ENCODE measurements around the gene RNASE7. TPM values are rescaled to one million over a fixed set of nuclear protein-coding genes. Genes with fewer than 3 reads are reported as not detected.

Gene RNASE7
- total RNA-seq, 1 donor from 2014 or later = not detected

DNA sequence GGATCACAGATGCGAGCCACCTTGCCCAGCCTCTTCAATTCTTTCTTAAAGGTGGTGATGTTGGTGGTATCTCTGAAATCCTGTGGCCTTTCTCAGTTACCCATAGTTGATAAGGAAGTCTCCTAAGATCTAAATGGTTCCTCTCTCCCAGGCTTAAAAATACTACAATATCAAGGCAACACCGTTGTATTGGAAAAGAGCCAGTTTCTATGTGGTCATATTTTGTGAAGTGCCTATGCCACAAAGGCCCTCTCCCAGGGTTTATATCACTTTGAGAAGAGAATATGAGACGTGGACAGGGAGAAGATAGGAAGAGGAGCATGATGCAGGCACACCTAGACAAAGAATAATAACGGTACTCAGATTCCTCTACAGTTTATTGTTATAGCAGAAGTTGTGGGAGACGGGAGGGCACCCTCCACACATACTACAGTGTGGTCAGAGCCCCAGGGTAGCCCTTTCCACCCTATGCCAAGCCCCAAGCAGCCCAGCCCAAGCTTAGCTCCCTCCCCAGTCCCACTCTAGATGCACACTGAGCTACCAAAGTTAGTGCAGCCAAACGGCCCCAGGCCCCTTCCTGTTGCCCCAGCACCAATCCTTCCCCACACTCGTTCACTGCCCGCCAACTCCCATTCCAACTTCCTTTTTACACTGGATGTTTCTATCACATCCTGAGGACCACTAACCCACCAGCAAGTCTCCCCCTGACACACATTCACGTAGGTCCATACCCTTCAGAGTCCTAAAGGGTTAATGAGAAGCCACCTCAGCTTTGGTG, 25.6 kb upstream of the RNASE7 start:
- DNase-seq (ENCODE audit: low spot score) = no peak
- intact Hi-C loops (cut with micrococcal nuclease) = no loop called here
- Mint-ChIP-seq H3K4me1 (ENCODE audit: low read depth) (no peaks in the 10 kb centered on the region), H3K27me3 (ENCODE audit: insufficient read depth) (peaks cover 21% of the 10 kb centered on the region), H3K4me3 (no peak overlapping the region), H3K36me3 (ENCODE audit: low read depth) (no peaks in the 10 kb centered on the region), H3K9me3 (no peaks in the 10 kb centered on the region), H3K27ac (no peak overlapping the region)

DNA sequence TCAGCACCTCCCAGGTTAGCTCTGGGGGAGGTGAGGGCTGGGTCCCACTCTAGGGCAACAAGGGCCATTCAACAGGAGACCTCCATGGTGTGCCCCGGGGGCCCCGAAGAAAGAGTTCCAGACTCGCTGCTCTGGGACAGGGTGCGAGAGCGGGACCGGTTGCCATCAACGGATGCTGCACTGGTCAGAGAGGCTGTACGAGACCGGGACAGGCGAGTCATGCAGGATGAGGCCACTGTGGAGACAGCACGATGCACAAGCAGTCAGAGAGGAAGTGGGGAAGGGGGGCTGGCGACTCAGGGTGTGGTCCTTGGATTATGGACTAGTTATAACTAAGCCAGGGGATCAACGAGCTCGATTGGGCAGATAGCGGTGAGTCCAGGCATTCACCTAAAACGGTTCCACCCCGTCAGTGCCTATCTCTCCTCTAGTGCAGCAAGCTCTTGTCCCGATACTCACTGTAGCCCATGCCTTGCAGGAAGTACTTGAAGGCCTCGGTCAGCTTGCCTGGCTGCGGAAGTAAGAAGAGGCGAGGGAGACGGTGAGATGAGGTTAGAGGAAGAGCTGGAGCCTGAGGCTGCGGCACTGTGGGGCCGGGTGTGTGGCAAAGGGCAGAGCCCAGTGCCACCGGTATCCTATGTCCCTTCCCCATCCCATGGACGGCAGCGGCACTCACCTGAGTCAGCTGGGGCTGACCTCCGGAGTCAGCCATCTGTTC, 24.5 kb upstream of the RNASE7 start:
- Mint-ChIP-seq H3K4me3 (no peak overlapping the region), H3K27ac (no peak overlapping the region), H3K4me1 (ENCODE audit: low read depth) (no peaks in the 10 kb centered on the region), H3K27me3 (ENCODE audit: insufficient read depth) (peaks cover 20% of the 10 kb centered on the region), H3K36me3 (ENCODE audit: low read depth) (no peaks in the 10 kb centered on the region), H3K9me3 (no peaks in the 10 kb centered on the region)
- no peak for DNase-seq (ENCODE audit: low spot score)
- intact Hi-C loops (cut with micrococcal nuclease) = no loop called here

DNA sequence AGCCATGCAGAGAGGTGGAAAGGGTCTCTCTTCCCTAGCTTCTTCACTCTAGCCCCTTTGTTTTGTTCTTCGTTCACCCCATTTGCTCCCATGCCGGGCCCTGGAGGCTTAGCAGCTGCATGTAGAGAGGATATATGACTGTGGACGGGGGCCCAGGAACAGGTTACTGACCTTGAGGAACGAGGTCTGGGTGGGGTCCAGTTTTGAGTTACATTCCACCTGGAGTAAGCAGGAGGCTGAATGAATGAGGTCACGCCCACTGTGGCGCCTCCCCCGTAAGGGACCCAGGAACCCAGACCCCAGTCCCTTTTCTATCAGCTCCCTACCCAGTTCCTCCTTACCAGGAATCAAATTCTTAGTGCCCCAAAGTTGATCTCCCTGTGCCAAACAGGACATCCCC, 23.9 kb upstream of the RNASE7 start:
- H3K36me3 Mint-ChIP-seq (ENCODE audit: low read depth) = no peaks in the 10 kb centered on the region
- no peaks in the 10 kb centered on the region for H3K9me3 Mint-ChIP-seq
- peaks cover 22% of the 10 kb centered on the region for H3K27me3 Mint-ChIP-seq (ENCODE audit: insufficient read depth)
- no peak overlapping the region for H3K4me3 Mint-ChIP-seq
- no peak overlapping the region for H3K27ac Mint-ChIP-seq
- H3K4me1 Mint-ChIP-seq (ENCODE audit: low read depth) = no peaks in the 10 kb centered on the region
- no peak for DNase-seq (ENCODE audit: low spot score)
- intact Hi-C loops (cut with micrococcal nuclease) = no loop called here

DNA sequence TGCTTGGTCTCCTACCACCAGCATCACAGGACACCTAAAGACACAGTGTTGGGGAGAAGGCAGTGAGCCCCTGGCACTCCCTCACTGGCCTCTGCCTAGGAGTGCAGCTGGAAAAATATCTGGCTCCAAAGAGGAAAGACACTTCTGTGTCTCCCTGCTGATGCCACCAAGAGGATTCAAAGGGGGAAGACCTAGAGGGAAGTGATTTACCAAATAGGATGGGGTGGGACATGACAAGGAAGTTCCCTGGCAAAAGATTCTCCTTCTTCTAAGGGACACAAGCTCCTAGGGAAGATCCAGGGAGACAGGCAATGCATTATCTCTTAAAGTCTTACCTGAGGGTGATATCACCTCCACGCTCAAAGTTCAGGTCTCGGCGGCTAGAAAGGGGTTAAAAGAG, 23.4 kb upstream of the RNASE7 start:
- H3K4me3 Mint-ChIP-seq = no peak overlapping the region
- no peak overlapping the region for H3K27ac Mint-ChIP-seq
- no peaks in the 10 kb centered on the region for H3K4me1 Mint-ChIP-seq (ENCODE audit: low read depth)
- DNase-seq (ENCODE audit: low spot score) = no peak
- no peaks in the 10 kb centered on the region for H3K9me3 Mint-ChIP-seq
- H3K27me3 Mint-ChIP-seq (ENCODE audit: insufficient read depth) = peaks cover 24% of the 10 kb centered on the region
- no peaks in the 10 kb centered on the region for H3K36me3 Mint-ChIP-seq (ENCODE audit: low read depth)
- intact Hi-C loops (cut with micrococcal nuclease) = no loop called here

DNA sequence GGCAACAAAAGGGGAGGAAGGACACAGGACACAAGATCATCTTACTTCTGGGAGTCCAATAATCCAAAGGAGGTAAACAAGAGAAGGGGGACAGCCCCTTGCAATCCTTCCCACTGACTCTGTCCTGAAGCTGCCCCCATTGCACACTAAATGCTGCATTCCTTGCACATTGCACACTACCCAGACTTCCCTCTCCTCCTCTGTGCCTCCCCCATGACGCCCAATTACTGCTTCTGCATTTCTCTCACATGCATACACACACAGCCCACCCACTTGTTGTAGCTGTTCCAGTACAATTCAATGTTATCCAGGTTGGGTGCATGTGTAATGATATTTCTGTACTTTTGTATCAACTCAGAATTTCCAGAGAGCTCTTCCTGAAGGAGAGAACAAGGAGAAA, 22.8 kb upstream of the RNASE7 start:
- Mint-ChIP-seq H3K27ac (no peak overlapping the region), H3K36me3 (ENCODE audit: low read depth) (no peaks in the 10 kb centered on the region)

DNA sequence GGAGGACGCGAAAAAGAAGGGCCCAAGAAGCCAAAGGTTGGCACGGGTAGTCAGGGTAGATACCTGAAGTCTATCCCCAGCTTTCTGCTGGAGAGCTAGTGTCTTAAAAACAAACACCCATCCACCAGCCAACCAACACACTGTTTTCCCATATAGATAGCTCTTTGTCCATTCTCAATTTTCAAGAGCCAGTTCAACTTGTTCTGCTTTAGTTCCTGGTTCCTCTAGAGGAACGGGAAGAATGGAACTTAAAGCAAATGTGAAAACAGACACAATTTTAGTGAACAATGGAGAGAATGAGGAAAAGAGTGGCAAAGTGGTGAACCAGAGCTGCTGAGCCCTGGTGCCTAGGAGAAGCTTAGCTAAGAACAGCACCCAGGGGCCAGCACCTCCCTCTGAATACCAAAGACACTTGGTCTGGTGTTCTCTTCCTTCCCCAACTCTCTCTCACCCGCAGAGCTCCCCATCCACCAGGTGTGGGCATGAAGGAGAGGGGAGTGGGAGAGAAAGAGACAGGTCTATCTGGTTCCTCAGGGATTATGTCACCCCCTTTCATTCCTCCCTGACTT, 21.1 kb upstream of the RNASE7 start:
- intact Hi-C loops (cut with micrococcal nuclease) = no loop called here
- peaks cover 6% of the 10 kb centered on the region for H3K4me1 Mint-ChIP-seq (ENCODE audit: low read depth)
- peaks cover 30% of the 10 kb centered on the region for H3K27me3 Mint-ChIP-seq (ENCODE audit: insufficient read depth)
- no peak overlapping the region for H3K27ac Mint-ChIP-seq
- no peak for DNase-seq (ENCODE audit: low spot score)
- no peak overlapping the region for H3K4me3 Mint-ChIP-seq
- no peaks in the 10 kb centered on the region for H3K9me3 Mint-ChIP-seq
- no peaks in the 10 kb centered on the region for H3K36me3 Mint-ChIP-seq (ENCODE audit: low read depth)

More for the DNA sequence above, 22.8 kb upstream of the RNASE7 start:
- peaks cover 26% of the 10 kb centered on the region for H3K27me3 Mint-ChIP-seq (ENCODE audit: insufficient read depth)
- H3K9me3 Mint-ChIP-seq = no peaks in the 10 kb centered on the region
- no peak overlapping the region for H3K4me3 Mint-ChIP-seq
- intact Hi-C loops (cut with micrococcal nuclease) = no loop called here
- peaks cover 6% of the 10 kb centered on the region for H3K4me1 Mint-ChIP-seq (ENCODE audit: low read depth)
- no peak for DNase-seq (ENCODE audit: low spot score)

DNA sequence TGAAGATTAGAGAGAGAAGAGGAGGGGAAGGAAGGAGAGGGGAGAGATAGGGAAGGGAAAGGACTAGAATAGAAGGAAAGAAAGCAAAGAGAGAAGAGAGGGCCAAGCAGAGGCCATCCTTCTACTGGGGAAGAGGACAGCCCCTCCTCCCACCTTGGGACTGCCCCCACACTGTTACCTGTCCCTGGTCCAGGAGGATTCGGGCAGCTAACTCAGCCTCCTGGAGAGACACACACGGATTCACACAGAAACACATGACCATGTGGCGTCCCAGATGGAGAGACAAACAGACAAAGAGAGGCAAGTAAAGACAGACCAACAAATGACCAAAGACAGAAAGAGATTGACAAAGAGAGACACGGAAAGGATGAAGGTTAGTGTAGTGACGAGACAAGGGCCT, 19.5 kb upstream of the RNASE7 start:
- no peaks in the 10 kb centered on the region for H3K36me3 Mint-ChIP-seq (ENCODE audit: low read depth)
- intact Hi-C loops (cut with micrococcal nuclease) = no loop called here
- H3K27me3 Mint-ChIP-seq (ENCODE audit: insufficient read depth) = peaks cover 35% of the 10 kb centered on the region
- H3K4me3 Mint-ChIP-seq = no peak overlapping the region
- H3K27ac Mint-ChIP-seq = no peak overlapping the region
- H3K9me3 Mint-ChIP-seq = no peaks in the 10 kb centered on the region
- DNase-seq (ENCODE audit: low spot score) = no peak
- H3K4me1 Mint-ChIP-seq (ENCODE audit: low read depth) = peaks cover 6% of the 10 kb centered on the region

DNA sequence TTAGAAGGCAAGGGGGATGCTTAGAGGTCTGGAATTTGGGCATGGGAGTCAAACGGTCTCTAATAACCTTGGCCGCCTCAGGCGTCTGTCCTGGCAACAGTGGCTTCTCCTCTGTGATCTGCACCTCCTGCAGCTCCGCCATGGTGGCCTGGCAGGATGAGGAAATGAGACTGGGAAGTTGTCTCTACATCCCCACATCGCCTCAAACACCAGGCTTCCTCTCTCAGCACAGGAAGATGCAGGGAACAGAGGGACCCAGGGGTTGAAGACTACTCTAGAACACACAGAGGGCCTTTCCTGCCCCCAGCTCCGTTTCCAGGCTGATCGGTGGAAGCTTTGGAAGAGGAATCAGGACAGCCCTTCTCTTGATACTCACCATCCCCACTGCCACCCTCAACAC, 19.0 kb upstream of the RNASE7 start:
- Mint-ChIP-seq H3K27ac (no peak overlapping the region), H3K27me3 (ENCODE audit: insufficient read depth) (peaks cover 36% of the 10 kb centered on the region), H3K9me3 (no peaks in the 10 kb centered on the region), H3K36me3 (ENCODE audit: low read depth) (no peaks in the 10 kb centered on the region), H3K4me3 (no peak overlapping the region), H3K4me1 (ENCODE audit: low read depth) (peaks cover 6% of the 10 kb centered on the region)
- intact Hi-C loops (cut with micrococcal nuclease) = no loop called here
- DNase-seq (ENCODE audit: low spot score) = no peak

DNA sequence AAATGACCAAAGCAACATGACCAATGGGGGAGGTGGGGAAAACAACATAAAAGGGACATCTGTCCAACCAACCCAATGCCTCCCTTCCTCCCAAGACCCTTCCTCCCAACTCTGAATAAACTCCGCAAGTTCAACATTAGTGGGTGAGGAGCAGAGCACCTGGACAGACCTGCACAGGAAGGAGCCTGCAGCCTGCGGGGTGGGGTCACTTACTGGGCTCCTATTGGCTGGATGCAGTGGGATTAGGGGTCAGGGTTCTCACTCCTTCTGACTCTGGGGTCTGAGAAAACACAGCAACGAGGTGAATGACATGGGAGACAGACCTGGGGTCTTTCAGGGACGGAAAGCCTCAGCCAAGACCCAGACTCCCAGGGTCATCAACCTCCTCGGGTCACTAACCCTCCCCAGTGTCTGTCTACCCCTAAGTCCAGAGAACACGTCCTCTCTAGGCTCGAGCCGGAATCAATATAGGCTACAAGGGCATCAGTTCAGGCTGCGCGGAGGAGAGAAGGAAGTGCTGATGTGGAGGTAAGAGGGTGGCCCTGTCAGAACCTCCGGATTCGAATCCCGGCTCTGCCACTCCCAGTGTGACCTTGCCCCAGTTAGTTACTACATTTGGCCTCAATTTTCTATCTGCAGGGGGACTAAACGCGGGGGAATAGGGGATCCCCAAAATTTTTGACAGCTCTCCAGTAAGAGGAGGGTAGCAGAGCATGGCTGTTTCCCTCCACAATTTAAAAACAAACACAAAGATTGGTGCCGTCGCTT, 18.2 kb upstream of the RNASE7 start:
- peak overlapping the region; percentile 81 for H3K4me3 Mint-ChIP-seq
- intact Hi-C loops (cut with micrococcal nuclease) = loop anchor here (1.0 kb wide), 1 partner anchor 10 kb away; no protein-coding TSS in a partner anchor
- no peak overlapping the region for H3K27ac Mint-ChIP-seq
- DNase-seq (ENCODE audit: low spot score) = no peak
- H3K36me3 Mint-ChIP-seq (ENCODE audit: low read depth) = no peaks in the 10 kb centered on the region
- H3K27me3 Mint-ChIP-seq (ENCODE audit: insufficient read depth) = peaks cover 38% of the 10 kb centered on the region
- no peaks in the 10 kb centered on the region for H3K9me3 Mint-ChIP-seq
- H3K4me1 Mint-ChIP-seq (ENCODE audit: low read depth) = peaks cover 6% of the 10 kb centered on the region

DNA sequence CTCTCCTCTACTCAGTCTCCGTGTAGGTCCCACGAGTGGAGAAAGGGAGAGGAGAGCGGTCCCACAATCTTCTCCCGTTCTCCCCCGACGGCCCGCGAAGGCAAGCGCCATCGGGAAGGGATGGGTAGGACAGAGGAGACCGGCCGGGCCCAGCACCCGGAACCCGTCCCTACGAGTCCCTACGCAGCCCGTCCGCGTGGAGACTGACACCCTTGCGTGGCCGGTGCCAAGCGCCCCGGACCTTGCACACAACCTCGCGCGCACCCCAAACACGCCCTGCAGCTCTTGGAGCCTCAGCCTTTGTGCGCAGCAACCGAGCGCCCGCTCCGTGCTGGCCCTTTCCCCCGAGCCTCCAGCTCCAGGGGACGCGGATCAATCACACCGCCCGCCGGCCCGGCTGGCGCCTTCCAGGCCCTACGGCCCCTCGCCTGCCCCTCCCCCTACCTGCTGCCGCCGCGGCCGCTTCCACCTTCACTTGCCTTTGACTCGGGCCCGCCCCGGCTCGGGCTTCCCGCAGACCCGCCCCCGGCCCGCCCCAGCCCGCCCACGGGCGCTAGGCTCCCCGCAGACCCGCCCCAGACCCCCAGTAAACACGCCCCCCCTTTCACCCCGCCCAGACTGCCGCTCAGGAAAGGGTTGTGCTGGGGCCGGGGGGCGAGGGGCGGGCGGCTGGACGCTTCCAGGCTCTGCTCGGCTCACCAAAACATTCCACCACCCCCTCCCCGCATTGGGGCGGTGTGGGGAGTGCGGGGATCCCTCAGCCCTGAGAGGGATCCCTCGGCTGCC, 17.4 kb upstream of the RNASE7 start, which contains the start of gene NDRG2:
NDRG2 (minus strand) TSS at position 477 of the 786 bp plus-strand sequence. CDS start 1,746 bp downstream, outside the sequence.
- Mint-ChIP-seq H3K9me3 (no peaks in the 10 kb centered on the region), H3K4me3 (peak within 1 kb of the TSS; percentile 81), H3K27ac (no peak within 1 kb of the TSS), H3K27me3 (ENCODE audit: insufficient read depth) (peaks cover 38% of the 10 kb centered on the region), H3K36me3 (ENCODE audit: low read depth) (no peaks in the 10 kb centered on the region), H3K4me1 (ENCODE audit: low read depth) (peaks cover 6% of the 10 kb centered on the region)
- intact Hi-C loops (cut with micrococcal nuclease) = loop anchor here (1.0 kb wide), 1 partner anchor 10 kb away; no protein-coding TSS in a partner anchor
- DNase-seq (ENCODE audit: low spot score) = peak; percentile 44

DNA sequence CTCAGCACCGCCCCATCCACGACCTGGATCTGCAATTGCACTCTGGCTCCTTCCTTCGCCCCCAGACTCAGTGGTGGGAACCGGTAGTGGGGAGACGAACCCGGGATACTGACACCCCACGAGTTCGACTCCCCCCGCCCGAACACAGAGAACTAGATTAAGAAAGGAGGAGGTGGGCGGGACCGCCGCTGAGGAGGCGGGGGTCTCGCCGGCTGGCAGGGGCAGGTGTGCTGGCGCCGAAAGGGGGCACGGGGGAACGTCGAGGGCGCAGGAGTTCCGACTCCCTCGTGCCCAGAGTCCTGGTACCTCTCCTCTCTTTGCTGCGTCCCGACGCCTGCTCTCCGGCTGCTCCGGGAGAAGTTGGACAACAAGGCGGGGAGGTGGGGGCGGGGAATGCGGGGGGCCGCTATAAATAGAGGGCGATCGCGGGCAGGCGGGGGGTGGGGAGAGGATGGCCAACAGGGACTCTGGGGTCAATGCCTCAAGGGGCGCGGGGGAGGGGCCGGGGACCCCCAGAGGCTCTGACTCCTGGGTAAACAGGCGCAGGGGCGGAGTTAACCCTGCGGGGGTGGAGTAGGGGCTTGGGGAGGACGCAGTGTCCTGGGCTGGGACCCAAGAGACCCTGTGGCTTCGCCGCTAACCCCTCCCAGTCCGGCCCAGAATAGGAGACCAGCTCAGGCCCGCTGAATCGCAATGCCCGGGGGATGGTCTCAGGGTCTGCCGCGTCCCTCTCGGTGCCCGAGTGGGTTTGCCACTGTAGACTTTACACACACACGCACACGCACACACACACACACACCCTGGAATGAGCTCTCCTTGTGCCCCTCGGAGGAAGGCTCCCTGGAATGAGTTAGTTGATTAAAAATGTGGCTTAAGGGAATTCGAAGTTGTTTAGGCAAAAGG, 16.5 kb upstream of the RNASE7 start:
- H3K9me3 Mint-ChIP-seq = no peaks in the 10 kb centered on the region
- intact Hi-C loops (cut with micrococcal nuclease) = no loop called here
- no peaks in the 10 kb centered on the region for H3K36me3 Mint-ChIP-seq (ENCODE audit: low read depth)
- peak overlapping the region; percentile 65 for H3K4me3 Mint-ChIP-seq
- H3K4me1 Mint-ChIP-seq (ENCODE audit: low read depth) = peaks cover 6% of the 10 kb centered on the region
- H3K27me3 Mint-ChIP-seq (ENCODE audit: insufficient read depth) = peaks cover 38% of the 10 kb centered on the region
- no peak for DNase-seq (ENCODE audit: low spot score)
- H3K27ac Mint-ChIP-seq = no peak overlapping the region
